ENCODE data around the gene CMBL.
"Not testable (repeated sequence)": the region's sequence is repeated elsewhere in the genome, so short reads cannot be mapped to it uniquely, and the experiment has no call there.

The CMBL gene

DNA sequence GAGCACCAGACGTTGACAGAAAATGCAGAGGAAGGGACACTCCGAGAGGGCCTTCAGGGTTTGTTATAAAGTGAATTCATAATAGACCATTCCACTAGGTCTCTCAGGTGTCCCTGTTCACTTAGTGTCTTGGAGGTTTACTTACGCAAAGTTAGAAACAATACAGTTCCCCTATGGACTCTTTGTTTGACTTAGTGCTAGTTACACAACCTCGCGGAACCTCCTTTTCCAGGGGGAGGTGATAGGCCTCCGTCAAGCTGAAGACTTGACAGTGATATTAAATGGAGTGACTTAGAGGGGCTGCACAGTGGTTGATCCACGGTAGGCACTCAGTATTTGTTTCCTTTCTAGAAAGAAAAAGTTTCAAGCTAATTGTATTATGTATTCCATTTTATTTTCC lies 56.3 kb downstream of the CMBL start:
- DNase-seq (ENCODE audit: extremely low spot score) = no peak
- ChIA-PET CTCF (interaction anchor here (1.3 to 3.9 kb wide), 3 partner anchors 10 to 106 kb away, joined by 3 to 14 read pairs (median 5); no protein-coding TSS in a partner anchor), POLR2A (no interaction called here)
- TF ChIP-seq CTCF (IDR thresholded peaks at IDR 0.05; ENCODE audit: control extremely low read depth, extremely low read depth, low read depth, missing control alignments) = no peak

DNA sequence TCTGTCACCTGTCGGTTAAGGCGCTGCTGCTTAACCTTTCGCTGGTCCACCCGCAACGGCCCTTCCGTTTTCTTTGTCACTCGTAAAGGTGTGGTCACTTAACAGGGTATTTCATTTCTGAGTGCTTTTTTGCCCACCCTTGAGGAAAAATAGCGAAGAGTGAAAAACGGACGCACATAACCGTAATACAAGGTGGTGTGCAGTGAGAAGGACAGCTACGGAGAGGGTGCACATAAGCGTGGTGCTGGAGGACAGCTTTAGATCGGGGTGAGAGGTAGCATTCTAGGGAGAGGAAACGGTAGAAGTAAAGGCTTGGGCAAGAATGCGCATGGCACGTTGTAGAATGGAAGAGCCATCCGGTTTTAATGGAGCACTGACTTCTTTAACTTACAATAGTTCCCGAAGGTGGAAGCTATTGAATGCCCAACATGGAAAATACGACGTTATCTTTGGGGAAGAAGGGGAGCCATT lies 56.9 kb downstream of the CMBL start:
- CTCF ChIA-PET = interaction anchor here (1.3 to 3.9 kb wide), 3 partner anchors 10 to 107 kb away, joined by 3 to 14 read pairs (median 5); no protein-coding TSS in a partner anchor
- no peak for DNase-seq (ENCODE audit: extremely low spot score)
- POLR2A ChIA-PET = no interaction called here
- no peak for TF ChIP-seq CTCF (IDR thresholded peaks at IDR 0.05; ENCODE audit: control extremely low read depth, extremely low read depth, low read depth, missing control alignments)

GRCh38 chr5:10249948-10250805 lies 57.5 kb downstream of the CMBL start, which contains the start of gene CCT5:
TSS of gene CCT5 (plus strand) at chr5:10250280. CDS start at chr5:10250341, 61 bp downstream.
- CTCF ChIA-PET = interaction anchor here (1.0 to 3.9 kb wide), 4 partner anchors 14 to 107 kb away, joined by 3 to 14 read pairs (median 4); no protein-coding TSS in a partner anchor
- TF ChIP-seq CTCF (IDR thresholded peaks at IDR 0.05; ENCODE audit: control extremely low read depth, extremely low read depth, low read depth, missing control alignments) = no peak
- POLR2A ChIA-PET = interaction anchor here (1.1 kb wide), 1 partner anchor 357 kb away, joined by 3 read pairs; no protein-coding TSS in a partner anchor
- DNase-seq (ENCODE audit: extremely low spot score) = peak; percentile 95

DNA sequence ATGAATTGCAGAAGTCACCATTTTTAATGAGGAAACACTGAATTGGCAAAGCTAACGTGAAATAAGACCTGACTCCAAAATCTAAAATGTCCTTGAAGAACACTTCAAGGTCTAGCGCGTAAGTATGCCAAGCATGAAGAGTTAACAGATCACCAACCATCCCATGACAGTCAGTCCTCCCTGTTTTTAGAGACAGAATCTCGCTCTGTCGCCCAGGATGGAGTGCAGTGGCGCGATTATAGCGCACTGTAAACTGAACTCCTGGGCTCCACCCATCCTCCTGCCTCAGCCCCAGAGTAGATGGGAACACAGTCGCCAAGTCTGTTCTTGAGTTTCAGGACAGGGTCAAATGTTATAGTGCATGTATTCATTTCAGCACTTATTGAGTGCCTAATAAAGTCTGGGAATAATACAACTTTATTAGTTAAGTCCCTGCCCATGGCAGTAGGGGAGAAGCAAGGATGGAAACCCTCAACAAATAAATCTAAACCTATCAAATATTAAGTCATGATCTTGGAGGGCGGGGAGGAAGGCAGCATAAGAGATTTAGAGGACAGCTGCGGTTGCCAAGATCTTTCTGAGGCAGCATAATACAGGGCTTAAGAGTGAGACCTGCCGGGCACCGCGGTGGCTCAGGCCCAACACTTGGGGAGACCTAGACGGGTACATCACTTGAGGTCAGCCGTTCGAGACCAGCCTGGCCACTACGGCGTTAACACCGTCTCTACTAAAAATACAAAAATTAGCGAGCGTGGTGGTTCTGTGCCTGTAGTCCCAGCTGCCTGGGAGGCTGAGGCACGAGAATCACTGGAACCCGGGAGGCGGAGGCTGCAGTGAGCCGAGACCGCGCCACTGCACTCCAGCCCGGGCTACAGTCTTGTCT lies 59.1 kb downstream of the CMBL start:
- ChIA-PET POLR2A (no interaction called here), CTCF (interaction anchor here (1.2 to 3.9 kb wide), 3 partner anchors 15 to 35 kb away, joined by 3 to 14 read pairs (median 5); no protein-coding TSS in a partner anchor)
- DNase-seq (ENCODE audit: extremely low spot score) = no peak
- no peak for TF ChIP-seq CTCF (IDR thresholded peaks at IDR 0.05; ENCODE audit: control extremely low read depth, extremely low read depth, low read depth, missing control alignments)

DNA sequence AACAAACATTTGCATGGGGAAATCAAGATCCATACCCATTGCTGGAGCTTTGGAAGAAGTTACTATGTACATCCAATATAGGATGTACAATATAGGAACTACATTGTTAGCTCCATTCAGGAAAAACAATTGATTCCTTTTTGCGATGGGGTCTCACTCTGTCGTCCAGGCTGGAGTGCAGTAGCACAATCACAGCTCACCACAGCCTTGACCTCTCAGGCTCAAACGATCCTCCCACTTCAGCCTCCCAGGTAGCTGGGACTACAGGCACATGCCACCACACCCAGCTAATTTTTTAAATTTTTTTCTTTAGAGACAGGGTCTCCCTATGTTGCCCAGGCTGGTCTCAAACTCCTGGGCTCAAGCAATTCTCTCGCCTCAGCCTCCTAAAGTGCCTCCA lies 60.5 kb downstream of the CMBL start:
- POLR2A ChIA-PET; DNase-seq (ENCODE audit: extremely low spot score); CTCF ChIA-PET: not testable (repeated sequence)

DNA sequence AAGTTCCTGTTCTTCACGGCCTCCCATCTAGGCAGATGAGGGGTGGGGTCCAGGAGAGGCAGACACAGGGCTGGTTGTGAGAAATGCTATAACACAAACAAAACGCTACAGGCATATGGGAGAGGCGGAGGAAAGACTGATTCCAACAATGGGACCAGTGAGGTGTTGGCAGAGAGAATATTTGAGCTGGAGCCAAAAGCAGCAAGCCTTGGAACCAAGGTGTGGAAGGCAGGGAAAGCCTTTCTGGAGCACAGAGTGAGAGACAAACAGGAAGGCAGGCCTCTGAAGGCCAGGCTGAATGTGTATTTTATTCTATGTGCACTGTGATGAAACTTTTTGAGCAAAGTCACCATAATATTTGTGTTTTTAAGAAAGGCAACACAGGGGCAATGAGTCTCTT lies 60.9 kb downstream of the CMBL start:
- no peak for TF ChIP-seq CTCF (IDR thresholded peaks at IDR 0.05; ENCODE audit: control extremely low read depth, extremely low read depth, low read depth, missing control alignments)
- CTCF ChIA-PET = no interaction called here
- POLR2A ChIA-PET = no interaction called here
- no peak for DNase-seq (ENCODE audit: extremely low spot score)

Measured in GM10248 (cell line).